Stimulated activated naive CD4-positive, alpha-beta T cell treated with Interleukin-2 at 50 U/mL for 16 hours (primary cell): ENCODE measurements around the gene DDX1.
"Not testable (repeated sequence)": the region's sequence is repeated elsewhere in the genome, so short reads cannot be mapped to it uniquely, and the experiment has no call there.

ENCODE experiments used
- DNase-seq: peaks from one replicate; lab custom pipeline; 2025; lab: John Stamatoyannopoulos, UW

DDX1 gene

DNA sequence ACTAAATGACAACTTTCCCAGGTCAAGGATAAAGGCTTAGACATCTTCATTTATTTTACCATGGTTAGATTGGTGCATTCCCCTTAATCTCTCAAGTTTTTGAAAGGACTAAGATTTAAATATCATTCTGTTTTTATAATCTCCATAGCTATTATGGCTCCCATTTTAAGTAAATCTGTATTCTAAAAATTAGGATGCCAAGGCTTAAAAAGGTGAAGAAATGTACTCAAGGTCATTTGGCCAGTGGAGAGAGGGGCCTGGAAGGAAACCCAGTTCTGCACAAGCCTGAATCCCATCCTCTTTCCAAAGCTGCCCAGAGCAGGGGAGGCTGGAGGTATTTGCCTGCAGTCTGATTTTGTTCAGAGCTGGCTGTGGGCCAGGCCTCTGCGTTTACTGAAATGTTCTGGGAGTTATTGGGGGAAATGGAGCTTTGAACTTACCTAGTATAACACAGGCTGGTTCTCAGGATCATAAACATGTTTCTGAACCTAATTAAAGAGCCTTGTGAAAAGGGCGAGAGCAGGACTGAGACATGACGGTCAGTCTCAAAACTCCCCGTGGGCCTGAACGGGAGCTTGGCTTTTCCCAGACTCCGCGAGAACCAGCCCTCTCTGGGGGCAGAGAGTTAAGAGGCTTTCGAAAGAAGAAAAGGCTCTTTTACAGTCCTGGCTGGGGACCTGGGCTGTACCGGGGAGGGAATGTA, 85.6 kb downstream of the DDX1 start:
- DNase-seq = no peak

DNA sequence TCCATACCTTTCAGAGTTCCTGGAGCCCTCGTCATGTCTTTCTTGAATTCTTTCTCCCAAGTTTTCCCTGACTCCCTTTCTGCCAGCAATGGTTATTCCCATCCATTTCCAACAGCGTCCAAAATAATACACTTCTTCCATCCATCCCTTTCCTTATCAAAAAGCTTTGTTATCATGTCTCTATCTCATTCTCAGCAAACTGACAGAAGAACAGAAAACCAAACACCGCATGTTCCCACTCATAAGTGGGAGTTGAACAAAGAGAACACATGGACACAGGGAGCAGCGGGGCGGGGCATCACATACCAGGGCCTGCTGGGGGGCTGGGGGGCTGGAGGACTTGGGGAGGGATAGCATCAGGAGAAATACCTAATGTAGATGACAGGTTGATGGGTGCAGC, 86.7 kb downstream of the DDX1 start:
- DNase-seq = no peak

DNA sequence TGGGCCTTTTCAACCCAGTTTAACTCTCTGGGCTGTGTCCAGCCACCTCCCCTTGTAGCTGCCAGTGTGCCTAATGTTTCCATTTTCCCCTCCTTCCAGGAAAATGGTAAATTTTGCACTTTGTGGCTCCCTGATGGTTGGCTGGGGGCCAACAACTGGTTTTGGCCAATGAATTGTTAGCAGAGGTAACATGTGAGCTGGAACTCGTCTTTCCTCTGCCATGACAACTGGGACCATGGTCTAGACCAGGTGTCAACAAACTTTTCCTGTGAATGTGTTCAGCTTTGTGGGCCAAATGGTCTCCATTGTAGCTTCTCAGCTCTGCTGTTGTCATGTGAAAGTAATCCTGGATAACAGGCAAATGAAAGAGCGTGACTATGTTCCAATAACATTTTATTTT, 87.2 kb downstream of the DDX1 start:
- no peak for DNase-seq

DNA sequence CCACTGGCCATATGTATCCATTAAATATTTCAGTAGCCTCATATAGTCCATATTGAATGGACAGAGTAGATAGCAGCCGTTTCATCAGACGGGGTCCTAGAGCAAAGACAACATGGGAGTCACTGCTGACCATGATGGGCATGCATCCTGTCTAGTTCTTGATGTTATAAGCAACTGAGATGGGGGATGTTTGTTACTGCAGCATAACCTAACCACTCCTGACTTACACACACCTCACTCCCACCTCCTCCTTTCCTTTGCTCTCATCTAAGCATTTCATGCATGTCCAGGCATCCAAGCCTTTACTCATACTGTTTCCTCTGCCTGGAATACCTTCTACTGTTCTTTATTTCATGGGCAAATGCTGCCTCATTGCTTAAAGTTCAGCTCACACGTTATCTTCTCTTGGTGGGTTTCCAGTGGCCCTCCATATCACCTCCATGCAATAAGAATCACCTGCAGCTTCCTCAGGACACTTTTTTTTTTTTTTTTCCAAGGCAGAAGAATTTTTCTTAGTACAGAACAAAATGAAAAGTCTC, 87.8 kb downstream of the DDX1 start:
- no peak for DNase-seq

DNA sequence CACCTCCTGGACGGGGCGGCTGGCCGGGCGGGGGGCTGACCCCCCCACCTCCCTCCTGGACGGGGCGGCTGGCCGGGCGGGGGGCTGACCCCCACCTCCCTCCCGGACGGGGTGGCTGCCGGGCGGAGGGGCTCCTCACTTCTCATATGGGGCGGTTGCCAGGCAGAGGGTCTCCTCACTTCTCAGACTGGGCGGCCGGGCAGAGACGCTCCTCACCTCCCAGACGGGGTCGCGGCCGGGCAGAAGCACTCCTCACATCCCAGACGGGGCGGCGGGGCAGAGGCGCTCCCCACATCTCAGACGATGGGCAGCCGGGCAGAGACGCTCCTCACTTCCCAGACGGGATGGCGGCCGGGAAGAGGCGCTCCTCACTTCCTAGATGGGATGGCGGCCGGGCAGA, 88.5 kb downstream of the DDX1 start:
- DNase-seq = not testable (repeated sequence)
